B cell (primary cell): ENCODE results near the gene DPAGT1.

Experiments
- EZH2 ChIP-seq: IDR thresholded peaks from 2 replicates; pipeline ENCODE4 v1.6.1; 2012; ENCODE audit warnings: borderline replicate concordance, low read depth, mild to moderate bottlenecking, moderate library complexity, low read length; ENCODE audit not compliant: insufficient read depth, poor library complexity, severe bottlenecking
- TF ChIP-seq, protein P1 (sequence below): fragments of 200-600 bp; IDR thresholded peaks from one replicate; pipeline ENCODE4 v1.8.0; 2022; ENCODE audit warnings: antibody characterized with exemption, mild to moderate bottlenecking

DNA sequence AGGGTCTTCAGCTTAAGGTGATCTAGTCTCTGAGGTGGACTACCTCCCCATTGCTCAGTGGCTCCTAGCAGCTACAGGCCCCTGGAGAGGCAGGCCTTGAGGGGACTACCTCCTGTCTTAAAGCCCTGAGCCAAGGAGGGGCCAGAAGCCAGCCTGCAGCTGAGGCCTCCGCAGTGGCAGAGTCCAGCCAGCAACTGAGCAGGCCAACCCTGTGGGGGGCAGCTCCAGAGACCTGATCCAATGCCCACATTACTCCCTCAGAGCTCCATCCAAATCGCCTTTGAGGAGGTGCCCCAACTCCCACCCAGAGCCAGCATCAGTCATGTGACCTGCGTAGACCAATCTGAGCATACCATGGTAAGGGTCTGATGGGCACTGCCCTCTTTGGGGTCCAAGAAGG, 8.2 kb upstream of the DPAGT1 start:
- TF ChIP-seq, protein P1, sequence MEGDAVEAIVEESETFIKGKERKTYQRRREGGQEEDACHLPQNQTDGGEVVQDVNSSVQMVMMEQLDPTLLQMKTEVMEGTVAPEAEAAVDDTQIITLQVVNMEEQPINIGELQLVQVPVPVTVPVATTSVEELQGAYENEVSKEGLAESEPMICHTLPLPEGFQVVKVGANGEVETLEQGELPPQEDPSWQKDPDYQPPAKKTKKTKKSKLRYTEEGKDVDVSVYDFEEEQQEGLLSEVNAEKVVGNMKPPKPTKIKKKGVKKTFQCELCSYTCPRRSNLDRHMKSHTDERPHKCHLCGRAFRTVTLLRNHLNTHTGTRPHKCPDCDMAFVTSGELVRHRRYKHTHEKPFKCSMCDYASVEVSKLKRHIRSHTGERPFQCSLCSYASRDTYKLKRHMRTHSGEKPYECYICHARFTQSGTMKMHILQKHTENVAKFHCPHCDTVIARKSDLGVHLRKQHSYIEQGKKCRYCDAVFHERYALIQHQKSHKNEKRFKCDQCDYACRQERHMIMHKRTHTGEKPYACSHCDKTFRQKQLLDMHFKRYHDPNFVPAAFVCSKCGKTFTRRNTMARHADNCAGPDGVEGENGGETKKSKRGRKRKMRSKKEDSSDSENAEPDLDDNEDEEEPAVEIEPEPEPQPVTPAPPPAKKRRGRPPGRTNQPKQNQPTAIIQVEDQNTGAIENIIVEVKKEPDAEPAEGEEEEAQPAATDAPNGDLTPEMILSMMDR = no peak
- no peak for TF ChIP-seq EZH2
